ENCODE data around the gene RBM42. TPM values are rescaled to one million over a fixed set of nuclear protein-coding genes. Genes with fewer than 3 reads are reported as not detected.

RBM42 gene
- total and polyA plus RNA-seq, 2 of the 13 experiments (the other 11 are each of a cell fraction or from before 2014, with no cell fraction given) = 27.2 to 55.3 TPM

DNA sequence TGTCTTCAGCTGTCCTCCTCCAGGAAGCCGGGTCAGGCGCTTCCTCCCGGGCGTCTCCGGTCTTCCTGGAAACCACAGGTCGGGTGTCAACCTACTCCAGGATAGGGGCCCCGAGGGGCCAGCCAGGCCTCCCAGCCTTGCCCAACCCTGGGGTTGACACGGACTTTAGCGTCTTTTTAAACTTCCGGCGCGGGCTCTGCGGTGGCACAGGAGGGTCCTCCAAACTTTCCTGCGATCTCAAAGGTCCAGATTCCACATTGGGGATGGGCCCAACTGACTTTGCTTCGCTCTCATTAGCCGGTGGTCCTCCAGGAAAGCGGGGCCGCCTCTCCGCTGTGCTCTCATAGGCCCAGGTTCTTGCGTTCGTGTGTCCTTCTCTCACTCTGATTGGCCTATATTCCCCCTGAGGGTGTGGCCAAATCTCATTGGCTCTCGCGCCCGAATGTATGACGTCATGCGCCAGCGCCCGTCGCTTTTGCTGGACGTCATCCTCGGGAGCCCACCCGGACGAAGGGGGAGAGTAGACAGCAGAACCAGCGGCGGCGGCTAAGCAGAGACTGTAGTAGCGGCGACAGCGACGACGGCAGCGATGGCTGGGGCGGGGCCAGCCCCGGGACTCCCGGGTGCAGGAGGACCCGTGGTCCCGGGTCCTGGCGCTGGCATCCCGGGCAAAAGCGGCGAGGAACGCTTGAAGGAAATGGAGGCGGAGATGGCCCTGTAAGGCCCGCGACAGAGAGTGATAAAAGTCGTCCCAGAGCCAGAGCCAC lies at the start of gene RBM42 (continued):
- TF ChIP-seq, protein P1, sequence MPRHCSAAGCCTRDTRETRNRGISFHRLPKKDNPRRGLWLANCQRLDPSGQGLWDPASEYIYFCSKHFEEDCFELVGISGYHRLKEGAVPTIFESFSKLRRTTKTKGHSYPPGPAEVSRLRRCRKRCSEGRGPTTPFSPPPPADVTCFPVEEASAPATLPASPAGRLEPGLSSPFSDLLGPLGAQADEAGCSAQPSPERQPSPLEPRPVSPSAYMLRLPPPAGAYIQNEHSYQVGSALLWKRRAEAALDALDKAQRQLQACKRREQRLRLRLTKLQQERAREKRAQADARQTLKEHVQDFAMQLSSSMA (CRISPR knock-in tag; IDR thresholded peaks at IDR 0.05) = peak; percentile 18; the same call in 1 of the 2 replicates
- peak; percentile 88 for TF ChIP-seq KMT2A (CRISPR knock-in tag; IDR thresholded peaks at IDR 0.05)
- TF ChIP-seq, protein P2, sequence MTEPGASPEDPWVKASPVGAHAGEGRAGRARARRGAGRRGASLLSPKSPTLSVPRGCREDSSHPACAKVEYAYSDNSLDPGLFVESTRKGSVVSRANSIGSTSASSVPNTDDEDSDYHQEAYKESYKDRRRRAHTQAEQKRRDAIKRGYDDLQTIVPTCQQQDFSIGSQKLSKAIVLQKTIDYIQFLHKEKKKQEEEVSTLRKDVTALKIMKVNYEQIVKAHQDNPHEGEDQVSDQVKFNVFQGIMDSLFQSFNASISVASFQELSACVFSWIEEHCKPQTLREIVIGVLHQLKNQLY (CRISPR knock-in tag; IDR thresholded peaks at IDR 0.05) = 0 out of 2 replicates have a peak, but pooled peaks have one; percentile 27
- no peak for TF ChIP-seq NRL (CRISPR knock-in tag; IDR thresholded peaks at IDR 0.05; ENCODE audit: borderline replicate concordance)
- TF ChIP-seq ZNF556 (CRISPR knock-in tag; IDR thresholded peaks at IDR 0.05; ENCODE audit: borderline replicate concordance) = peak; percentile 68; the same call in 1 of the 2 replicates
- 0 out of 2 replicates have a peak, but pooled peaks have one; percentile 26 for TF ChIP-seq ZNF746 (CRISPR knock-in tag; IDR thresholded peaks at IDR 0.05)
- TF ChIP-seq NR3C1 (CRISPR knock-in tag; IDR thresholded peaks at IDR 0.05) = no peak
- TF ChIP-seq FOXP1 (IDR thresholded peaks at IDR 0.05) = no peak
- TF ChIP-seq FOXP1 (CRISPR knock-in tag; IDR thresholded peaks at IDR 0.05) = no peak
- TF ChIP-seq TRIM24 (CRISPR knock-in tag; IDR thresholded peaks at IDR 0.05) = no peak
- TF ChIP-seq, protein P3, sequence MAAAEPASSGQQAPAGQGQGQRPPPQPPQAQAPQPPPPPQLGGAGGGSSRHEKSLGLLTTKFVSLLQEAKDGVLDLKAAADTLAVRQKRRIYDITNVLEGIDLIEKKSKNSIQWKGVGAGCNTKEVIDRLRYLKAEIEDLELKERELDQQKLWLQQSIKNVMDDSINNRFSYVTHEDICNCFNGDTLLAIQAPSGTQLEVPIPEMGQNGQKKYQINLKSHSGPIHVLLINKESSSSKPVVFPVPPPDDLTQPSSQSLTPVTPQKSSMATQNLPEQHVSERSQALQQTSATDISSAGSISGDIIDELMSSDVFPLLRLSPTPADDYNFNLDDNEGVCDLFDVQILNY (CRISPR knock-in tag; conservative IDR thresholded peaks at IDR 0.05) = peak; percentile 43; the same call in 1 of the 2 replicates
- TF ChIP-seq, protein P4, sequence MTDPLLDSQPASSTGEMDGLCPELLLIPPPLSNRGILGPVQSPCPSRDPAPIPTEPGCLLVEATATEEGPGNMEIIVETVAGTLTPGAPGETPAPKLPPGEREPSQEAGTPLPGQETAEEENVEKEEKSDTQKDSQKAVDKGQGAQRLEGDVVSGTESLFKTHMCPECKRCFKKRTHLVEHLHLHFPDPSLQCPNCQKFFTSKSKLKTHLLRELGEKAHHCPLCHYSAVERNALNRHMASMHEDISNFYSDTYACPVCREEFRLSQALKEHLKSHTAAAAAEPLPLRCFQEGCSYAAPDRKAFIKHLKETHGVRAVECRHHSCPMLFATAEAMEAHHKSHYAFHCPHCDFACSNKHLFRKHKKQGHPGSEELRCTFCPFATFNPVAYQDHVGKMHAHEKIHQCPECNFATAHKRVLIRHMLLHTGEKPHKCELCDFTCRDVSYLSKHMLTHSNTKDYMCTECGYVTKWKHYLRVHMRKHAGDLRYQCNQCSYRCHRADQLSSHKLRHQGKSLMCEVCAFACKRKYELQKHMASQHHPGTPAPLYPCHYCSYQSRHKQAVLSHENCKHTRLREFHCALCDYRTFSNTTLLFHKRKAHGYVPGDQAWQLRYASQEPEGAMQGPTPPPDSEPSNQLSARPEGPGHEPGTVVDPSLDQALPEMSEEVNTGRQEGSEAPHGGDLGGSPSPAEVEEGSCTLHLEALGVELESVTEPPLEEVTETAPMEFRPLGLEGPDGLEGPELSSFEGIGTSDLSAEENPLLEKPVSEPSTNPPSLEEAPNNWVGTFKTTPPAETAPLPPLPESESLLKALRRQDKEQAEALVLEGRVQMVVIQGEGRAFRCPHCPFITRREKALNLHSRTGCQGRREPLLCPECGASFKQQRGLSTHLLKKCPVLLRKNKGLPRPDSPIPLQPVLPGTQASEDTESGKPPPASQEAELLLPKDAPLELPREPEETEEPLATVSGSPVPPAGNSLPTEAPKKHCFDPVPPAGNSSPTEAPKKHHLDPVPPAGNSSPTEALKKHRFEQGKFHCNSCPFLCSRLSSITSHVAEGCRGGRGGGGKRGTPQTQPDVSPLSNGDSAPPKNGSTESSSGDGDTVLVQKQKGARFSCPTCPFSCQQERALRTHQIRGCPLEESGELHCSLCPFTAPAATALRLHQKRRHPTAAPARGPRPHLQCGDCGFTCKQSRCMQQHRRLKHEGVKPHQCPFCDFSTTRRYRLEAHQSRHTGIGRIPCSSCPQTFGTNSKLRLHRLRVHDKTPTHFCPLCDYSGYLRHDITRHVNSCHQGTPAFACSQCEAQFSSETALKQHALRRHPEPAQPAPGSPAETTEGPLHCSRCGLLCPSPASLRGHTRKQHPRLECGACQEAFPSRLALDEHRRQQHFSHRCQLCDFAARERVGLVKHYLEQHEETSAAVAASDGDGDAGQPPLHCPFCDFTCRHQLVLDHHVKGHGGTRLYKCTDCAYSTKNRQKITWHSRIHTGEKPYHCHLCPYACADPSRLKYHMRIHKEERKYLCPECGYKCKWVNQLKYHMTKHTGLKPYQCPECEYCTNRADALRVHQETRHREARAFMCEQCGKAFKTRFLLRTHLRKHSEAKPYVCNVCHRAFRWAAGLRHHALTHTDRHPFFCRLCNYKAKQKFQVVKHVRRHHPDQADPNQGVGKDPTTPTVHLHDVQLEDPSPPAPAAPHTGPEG (CRISPR knock-in tag; IDR thresholded peaks at IDR 0.05) = no peak
- no peak for TF ChIP-seq SOX6 (IDR thresholded peaks at IDR 0.05)
- TF ChIP-seq SOX6 (CRISPR knock-in tag; IDR thresholded peaks at IDR 0.05) = peak; percentile 53
- no peak for TF ChIP-seq ZNF616 (CRISPR knock-in tag; IDR thresholded peaks at IDR 0.05; ENCODE audit: low read depth)
- TF ChIP-seq ZNF569 (CRISPR knock-in tag; IDR thresholded peaks at IDR 0.05; ENCODE audit: borderline replicate concordance) = no peak
- TF ChIP-seq, protein P5, sequence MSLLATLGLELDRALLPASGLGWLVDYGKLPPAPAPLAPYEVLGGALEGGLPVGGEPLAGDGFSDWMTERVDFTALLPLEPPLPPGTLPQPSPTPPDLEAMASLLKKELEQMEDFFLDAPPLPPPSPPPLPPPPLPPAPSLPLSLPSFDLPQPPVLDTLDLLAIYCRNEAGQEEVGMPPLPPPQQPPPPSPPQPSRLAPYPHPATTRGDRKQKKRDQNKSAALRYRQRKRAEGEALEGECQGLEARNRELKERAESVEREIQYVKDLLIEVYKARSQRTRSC (CRISPR knock-in tag; IDR thresholded peaks at IDR 0.05; ENCODE audit: low read depth) = no peak
- peak; percentile 87; the same call in 1 of the 2 replicates for TF ChIP-seq GLI4 (CRISPR knock-in tag; IDR thresholded peaks at IDR 0.05; ENCODE audit: borderline replicate concordance)
- peak; percentile 97 for TF ChIP-seq ZBTB21 (CRISPR knock-in tag; IDR thresholded peaks at IDR 0.05)
- peak; percentile 83 for TF ChIP-seq HCFC1 (IDR thresholded peaks at IDR 0.05; ENCODE audit: low read depth, low read length)
